Cardiac ventricle fibroblast (primary cell): ENCODE data around the gene PPP6R3. TPM values are rescaled to one million over a fixed set of nuclear protein-coding genes. Genes with fewer than 3 reads are reported as not detected.

Source experiments
- total RNA-seq: library from RNA; depleted of rRNA; stranded (reverse); fragments of >200 nt; gene quantifications from 2 replicates; pipeline ENCODE4 v1.2.3, GENCODE V29; 2015

Gene PPP6R3, protein sequence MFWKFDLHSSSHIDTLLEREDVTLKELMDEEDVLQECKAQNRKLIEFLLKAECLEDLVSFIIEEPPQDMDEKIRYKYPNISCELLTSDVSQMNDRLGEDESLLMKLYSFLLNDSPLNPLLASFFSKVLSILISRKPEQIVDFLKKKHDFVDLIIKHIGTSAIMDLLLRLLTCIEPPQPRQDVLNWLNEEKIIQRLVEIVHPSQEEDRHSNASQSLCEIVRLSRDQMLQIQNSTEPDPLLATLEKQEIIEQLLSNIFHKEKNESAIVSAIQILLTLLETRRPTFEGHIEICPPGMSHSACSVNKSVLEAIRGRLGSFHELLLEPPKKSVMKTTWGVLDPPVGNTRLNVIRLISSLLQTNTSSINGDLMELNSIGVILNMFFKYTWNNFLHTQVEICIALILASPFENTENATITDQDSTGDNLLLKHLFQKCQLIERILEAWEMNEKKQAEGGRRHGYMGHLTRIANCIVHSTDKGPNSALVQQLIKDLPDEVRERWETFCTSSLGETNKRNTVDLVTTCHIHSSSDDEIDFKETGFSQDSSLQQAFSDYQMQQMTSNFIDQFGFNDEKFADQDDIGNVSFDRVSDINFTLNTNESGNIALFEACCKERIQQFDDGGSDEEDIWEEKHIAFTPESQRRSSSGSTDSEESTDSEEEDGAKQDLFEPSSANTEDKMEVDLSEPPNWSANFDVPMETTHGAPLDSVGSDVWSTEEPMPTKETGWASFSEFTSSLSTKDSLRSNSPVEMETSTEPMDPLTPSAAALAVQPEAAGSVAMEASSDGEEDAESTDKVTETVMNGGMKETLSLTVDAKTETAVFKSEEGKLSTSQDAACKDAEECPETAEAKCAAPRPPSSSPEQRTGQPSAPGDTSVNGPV
- 42.2 and 59.4 TPM in 2 replicates for total RNA-seq

GRCh38 chr11:68460741-68461574 is at the start of gene PPP6R3:
TSS of gene PPP6R3 (plus strand) at chr11:68460752. CDS start at chr11:68537665, 76,913 bp downstream.

Other genes with a start within 250 kb of the PPP6R3 start
- gene KMT5B, start 247.5 kb upstream of the PPP6R3 start, total RNA-seq = 16.3 and 22.2 TPM in 2 replicates
- gene C11orf24, start 188.8 kb upstream of the PPP6R3 start, total RNA-seq = 56.3 and 58.3 TPM in 2 replicates
- gene LRP5, start 148.2 kb upstream of the PPP6R3 start, total RNA-seq = 28.8 and 34.9 TPM in 2 replicates
- gene GAL, start 223.8 kb downstream of the PPP6R3 start, total RNA-seq = 0.25 and 1.5 TPM in 2 replicates